ENCODE results near the gene FITM2.

DNA sequence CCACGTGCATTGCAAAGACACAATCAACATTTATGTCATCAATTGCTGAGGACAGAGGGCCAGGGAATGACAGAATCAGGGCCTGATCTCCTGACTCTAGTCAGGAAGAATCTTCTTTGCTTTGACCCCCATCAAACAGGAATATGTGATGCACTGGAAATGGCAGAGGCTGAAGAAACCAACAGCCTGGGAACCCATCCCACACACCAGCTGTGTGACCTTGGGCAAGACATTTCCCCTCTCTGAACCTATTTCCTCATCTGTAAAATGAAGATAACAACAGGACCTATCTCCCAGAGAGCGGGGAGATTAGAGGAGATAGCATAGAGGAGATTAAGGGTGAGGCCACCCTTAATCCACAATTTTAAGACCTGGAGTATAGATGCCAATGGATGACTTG lies 46.0 kb upstream of the FITM2 start:
- TF ChIP-seq, protein P1, sequence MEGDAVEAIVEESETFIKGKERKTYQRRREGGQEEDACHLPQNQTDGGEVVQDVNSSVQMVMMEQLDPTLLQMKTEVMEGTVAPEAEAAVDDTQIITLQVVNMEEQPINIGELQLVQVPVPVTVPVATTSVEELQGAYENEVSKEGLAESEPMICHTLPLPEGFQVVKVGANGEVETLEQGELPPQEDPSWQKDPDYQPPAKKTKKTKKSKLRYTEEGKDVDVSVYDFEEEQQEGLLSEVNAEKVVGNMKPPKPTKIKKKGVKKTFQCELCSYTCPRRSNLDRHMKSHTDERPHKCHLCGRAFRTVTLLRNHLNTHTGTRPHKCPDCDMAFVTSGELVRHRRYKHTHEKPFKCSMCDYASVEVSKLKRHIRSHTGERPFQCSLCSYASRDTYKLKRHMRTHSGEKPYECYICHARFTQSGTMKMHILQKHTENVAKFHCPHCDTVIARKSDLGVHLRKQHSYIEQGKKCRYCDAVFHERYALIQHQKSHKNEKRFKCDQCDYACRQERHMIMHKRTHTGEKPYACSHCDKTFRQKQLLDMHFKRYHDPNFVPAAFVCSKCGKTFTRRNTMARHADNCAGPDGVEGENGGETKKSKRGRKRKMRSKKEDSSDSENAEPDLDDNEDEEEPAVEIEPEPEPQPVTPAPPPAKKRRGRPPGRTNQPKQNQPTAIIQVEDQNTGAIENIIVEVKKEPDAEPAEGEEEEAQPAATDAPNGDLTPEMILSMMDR (IDR thresholded peaks at IDR 0.05) = no peak
- TF ChIP-seq POLR2A (IDR thresholded peaks at IDR 0.05; ENCODE audit: low read length) (no peak), KDM1A (IDR thresholded peaks at IDR 0.05; ENCODE audit: low read depth) (no peak), CHD4 (IDR thresholded peaks at IDR 0.05; ENCODE audit: borderline replicate concordance) (no peak), JUNB (IDR thresholded peaks at IDR 0.05) (no peak), BHLHE40 (IDR thresholded peaks at IDR 0.05; ENCODE audit: low read depth, low read length) (no peak)
- TF ChIP-seq, protein P2, sequence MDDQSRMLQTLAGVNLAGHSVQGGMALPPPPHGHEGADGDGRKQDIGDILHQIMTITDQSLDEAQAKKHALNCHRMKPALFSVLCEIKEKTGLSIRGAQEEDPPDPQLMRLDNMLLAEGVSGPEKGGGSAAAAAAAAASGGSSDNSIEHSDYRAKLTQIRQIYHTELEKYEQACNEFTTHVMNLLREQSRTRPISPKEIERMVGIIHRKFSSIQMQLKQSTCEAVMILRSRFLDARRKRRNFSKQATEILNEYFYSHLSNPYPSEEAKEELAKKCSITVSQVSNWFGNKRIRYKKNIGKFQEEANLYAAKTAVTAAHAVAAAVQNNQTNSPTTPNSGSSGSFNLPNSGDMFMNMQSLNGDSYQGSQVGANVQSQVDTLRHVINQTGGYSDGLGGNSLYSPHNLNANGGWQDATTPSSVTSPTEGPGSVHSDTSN (IDR thresholded peaks at IDR 0.05) = no peak
- TF ChIP-seq, protein P3, sequence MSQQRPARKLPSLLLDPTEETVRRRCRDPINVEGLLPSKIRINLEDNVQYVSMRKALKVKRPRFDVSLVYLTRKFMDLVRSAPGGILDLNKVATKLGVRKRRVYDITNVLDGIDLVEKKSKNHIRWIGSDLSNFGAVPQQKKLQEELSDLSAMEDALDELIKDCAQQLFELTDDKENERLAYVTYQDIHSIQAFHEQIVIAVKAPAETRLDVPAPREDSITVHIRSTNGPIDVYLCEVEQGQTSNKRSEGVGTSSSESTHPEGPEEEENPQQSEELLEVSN (IDR thresholded peaks at IDR 0.05; ENCODE audit: borderline replicate concordance, low read depth) = no peak
- TF ChIP-seq, protein P4, sequence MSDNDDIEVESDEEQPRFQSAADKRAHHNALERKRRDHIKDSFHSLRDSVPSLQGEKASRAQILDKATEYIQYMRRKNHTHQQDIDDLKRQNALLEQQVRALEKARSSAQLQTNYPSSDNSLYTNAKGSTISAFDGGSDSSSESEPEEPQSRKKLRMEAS (IDR thresholded peaks at IDR 0.05) = no peak
- TF ChIP-seq, protein P5, sequence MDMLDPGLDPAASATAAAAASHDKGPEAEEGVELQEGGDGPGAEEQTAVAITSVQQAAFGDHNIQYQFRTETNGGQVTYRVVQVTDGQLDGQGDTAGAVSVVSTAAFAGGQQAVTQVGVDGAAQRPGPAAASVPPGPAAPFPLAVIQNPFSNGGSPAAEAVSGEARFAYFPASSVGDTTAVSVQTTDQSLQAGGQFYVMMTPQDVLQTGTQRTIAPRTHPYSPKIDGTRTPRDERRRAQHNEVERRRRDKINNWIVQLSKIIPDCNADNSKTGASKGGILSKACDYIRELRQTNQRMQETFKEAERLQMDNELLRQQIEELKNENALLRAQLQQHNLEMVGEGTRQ (IDR thresholded peaks at IDR 0.05) = no peak

All from A549 (cell line).